ENCODE data around the gene SYT2.
A peak's percentile ranks its signal among the peaks of the same experiment; 100 is the strongest.
"Not testable (repeated sequence)": the region's sequence is repeated elsewhere in the genome, so short reads cannot be mapped to it uniquely, and the experiment has no call there.

SYT2 gene

DNA sequence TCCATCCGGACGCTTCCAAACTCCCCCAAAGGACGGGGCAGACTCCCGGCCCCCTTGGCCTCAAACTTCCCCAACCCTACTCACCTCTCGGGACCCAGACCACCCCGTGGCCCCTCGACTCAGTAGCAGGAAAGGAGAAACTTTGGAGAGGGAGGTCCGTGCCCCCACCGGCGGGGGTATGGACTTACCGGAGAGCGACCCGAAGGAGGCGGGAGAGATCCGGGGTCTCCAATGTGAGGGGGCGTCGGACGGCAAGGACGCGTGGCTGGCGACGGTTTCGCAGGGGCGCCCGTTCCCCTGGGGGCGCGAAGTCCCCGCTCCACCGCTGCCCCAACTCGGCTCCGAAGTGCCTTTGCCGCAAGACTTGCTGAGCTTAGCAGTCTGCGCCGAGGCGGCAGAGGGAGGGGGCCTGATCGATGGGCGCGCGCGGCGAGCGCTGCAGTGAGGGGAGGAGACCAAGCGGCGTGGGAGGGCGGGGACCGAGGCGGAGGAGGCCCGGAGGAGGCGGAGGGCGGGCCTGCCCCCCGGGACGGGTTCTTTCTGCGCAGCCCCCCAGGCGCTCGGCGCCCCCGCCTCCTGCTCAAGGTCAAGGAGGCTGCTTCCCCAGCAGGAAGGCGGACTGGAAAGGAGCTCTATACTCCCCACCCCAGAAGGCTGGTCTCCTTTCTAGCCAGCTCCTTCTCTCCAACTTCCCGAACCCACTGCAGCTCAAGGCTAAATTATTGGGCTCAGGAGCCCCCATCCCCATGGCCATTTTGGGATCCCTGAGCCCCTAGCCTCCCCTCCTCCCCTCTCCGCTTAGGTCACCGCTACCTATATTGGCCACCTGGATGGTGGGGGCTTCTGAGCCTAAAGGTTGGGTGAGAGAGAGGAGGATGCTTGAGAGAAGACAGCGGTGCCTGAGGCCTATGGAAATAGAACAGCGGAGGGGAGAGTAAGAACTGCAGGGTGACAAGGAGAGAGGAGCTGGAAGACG is at the start of gene SYT2:
Gene SYT2 (minus strand): TSS at position 385 of the 976 bp plus-strand sequence. CDS start 104,682 bp downstream, outside the sequence.
- Histone ChIP-seq H3K36me3 (ENCODE audit: control insufficient read depth, insufficient read depth, low read length) (no peaks in the 10 kb centered on the region), H3K4me3 (ENCODE audit: low read length) (no peak within 1 kb of the TSS), H3K9ac (ENCODE audit: low read length) (peak within 1 kb of the TSS; percentile 22), H3K9me3 (ENCODE audit: control insufficient read depth, low read length) (no peaks in the 10 kb centered on the region), H3K4me1 (ENCODE audit: control insufficient read depth, insufficient read depth, low read length) (peaks cover 24% of the 10 kb centered on the region), H3K27me3 (ENCODE audit: control insufficient read depth, insufficient read depth, low read length) (peaks cover 53% of the 10 kb centered on the region)

DNA sequence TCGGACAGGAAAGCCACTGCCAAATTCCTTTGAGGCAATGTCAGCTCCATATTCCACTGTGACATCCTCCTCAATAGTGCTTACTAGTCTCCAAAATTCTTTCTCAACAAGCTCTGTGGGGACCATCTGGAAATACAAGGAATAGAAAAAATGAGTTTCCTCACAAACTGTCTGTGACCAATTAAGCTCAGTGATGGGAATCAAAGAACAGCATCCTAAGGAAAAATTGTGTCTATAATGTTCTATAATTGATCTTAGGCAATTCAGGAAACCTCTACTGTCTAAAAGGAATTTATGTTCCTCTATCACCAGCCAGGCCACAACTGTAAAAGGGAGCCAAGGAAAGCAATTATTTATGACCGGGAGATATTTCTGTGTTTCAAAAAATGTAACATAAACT is 46.1 kb upstream of the SYT2 start:
- no peak overlapping the region for H3K4me3 ChIP-seq (ENCODE audit: low read length)
- H3K36me3 ChIP-seq (ENCODE audit: control insufficient read depth, insufficient read depth, low read length): no peaks in the 10 kb centered on the region
- no peaks in the 10 kb centered on the region for H3K9me3 ChIP-seq (ENCODE audit: control insufficient read depth, low read length)
- H3K9ac ChIP-seq (ENCODE audit: low read length): no peak overlapping the region
- H3K27me3 ChIP-seq (ENCODE audit: control insufficient read depth, insufficient read depth, low read length): no peaks in the 10 kb centered on the region
- no peaks in the 10 kb centered on the region for H3K4me1 ChIP-seq (ENCODE audit: control insufficient read depth, insufficient read depth, low read length)

- H3K27me3 ChIP-seq (ENCODE audit: control insufficient read depth, insufficient read depth, low read length): no peaks in the 10 kb centered on the region
- no peaks in the 10 kb centered on the region for H3K36me3 ChIP-seq (ENCODE audit: control insufficient read depth, insufficient read depth, low read length)
- no peaks in the 10 kb centered on the region for H3K4me1 ChIP-seq (ENCODE audit: control insufficient read depth, insufficient read depth, low read length)
- H3K9me3 ChIP-seq (ENCODE audit: control insufficient read depth, low read length): no peaks in the 10 kb centered on the region
- no peak overlapping the region for H3K9ac ChIP-seq (ENCODE audit: low read length)
- no peak overlapping the region for H3K4me3 ChIP-seq (ENCODE audit: low read length)
Observed at GRCh38 chr1:202754293-202754692, 44.0 kb upstream of the SYT2 start.

GRCh38 chr1:202752774-202753173 is 42.5 kb upstream of the SYT2 start:
- H3K9ac ChIP-seq (ENCODE audit: low read length): no peak overlapping the region
- H3K4me1 ChIP-seq (ENCODE audit: control insufficient read depth, insufficient read depth, low read length): no peaks in the 10 kb centered on the region
- no peak overlapping the region for H3K4me3 ChIP-seq (ENCODE audit: low read length)
- H3K9me3 ChIP-seq (ENCODE audit: control insufficient read depth, low read length): no peaks in the 10 kb centered on the region
- H3K27me3 ChIP-seq (ENCODE audit: control insufficient read depth, insufficient read depth, low read length): no peaks in the 10 kb centered on the region
- no peaks in the 10 kb centered on the region for H3K36me3 ChIP-seq (ENCODE audit: control insufficient read depth, insufficient read depth, low read length)

- no peaks in the 10 kb centered on the region for H3K36me3 ChIP-seq (ENCODE audit: control insufficient read depth, insufficient read depth, low read length)
- no peak overlapping the region for H3K9ac ChIP-seq (ENCODE audit: low read length)
- no peaks in the 10 kb centered on the region for H3K4me1 ChIP-seq (ENCODE audit: control insufficient read depth, insufficient read depth, low read length)
- H3K9me3 ChIP-seq (ENCODE audit: control insufficient read depth, low read length): no peaks in the 10 kb centered on the region
- H3K4me3 ChIP-seq (ENCODE audit: low read length): no peak overlapping the region
- H3K27me3 ChIP-seq (ENCODE audit: control insufficient read depth, insufficient read depth, low read length): no peaks in the 10 kb centered on the region
Observed at GRCh38 chr1:202750761-202751160, 40.5 kb upstream of the SYT2 start.

DNA sequence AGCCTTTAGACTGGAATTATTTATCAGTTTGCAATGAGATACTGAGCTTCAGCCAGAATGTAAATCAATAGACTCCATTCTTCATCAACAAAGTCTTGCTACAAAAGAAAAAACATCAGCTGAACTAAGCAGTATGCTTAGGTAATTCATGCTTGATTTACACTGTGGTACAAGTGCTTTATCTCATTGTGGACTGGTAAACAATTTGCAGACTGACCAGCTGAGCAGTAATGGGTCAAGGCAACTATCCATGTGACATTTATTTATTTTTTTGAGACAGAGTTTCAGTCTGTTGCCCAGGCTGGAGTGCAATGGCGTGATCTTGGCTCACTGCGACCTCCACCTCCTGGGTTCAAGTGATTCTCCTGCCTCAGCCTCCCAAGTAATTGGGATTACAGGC is 39.8 kb upstream of the SYT2 start:
- no peaks in the 10 kb centered on the region for H3K4me1 ChIP-seq (ENCODE audit: control insufficient read depth, insufficient read depth, low read length)
- no peak overlapping the region for H3K4me3 ChIP-seq (ENCODE audit: low read length)
- H3K9ac ChIP-seq (ENCODE audit: low read length): no peak overlapping the region
- H3K9me3 ChIP-seq (ENCODE audit: control insufficient read depth, low read length): no peaks in the 10 kb centered on the region
- no peaks in the 10 kb centered on the region for H3K36me3 ChIP-seq (ENCODE audit: control insufficient read depth, insufficient read depth, low read length)
- no peaks in the 10 kb centered on the region for H3K27me3 ChIP-seq (ENCODE audit: control insufficient read depth, insufficient read depth, low read length)

DNA sequence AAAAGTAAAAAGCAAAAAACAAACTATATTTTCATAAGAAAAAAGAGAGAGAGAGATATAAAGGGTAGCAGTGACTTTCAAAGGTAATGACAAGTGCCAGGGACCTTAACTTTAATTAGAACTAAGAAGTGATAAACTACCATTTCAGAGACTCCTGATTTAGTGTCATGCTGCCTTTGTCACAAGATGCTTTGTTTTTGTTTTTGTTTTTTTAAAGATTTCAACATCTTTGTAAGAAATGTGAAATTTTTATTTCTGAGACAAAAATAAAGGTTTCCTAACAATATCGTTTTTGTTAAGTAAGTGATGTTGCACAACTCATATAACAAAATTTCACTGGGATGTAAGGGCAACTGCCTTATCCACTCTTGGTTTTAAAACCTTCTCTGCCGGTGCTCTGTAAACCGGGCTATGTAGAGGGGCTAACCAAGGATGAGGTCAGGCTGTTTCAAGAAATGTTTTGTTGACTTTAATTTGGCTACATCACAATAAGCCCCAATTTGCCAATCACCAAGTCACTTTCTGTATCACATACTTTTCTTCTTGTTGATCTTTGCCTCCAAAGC is 35.2 kb upstream of the SYT2 start:
- no peaks in the 10 kb centered on the region for H3K27me3 ChIP-seq (ENCODE audit: control insufficient read depth, insufficient read depth, low read length)
- H3K4me3 ChIP-seq (ENCODE audit: low read length): no peak overlapping the region
- H3K4me1 ChIP-seq (ENCODE audit: control insufficient read depth, insufficient read depth, low read length): no peaks in the 10 kb centered on the region
- no peak overlapping the region for H3K9ac ChIP-seq (ENCODE audit: low read length)
- peaks cover 7% of the 10 kb centered on the region for H3K36me3 ChIP-seq (ENCODE audit: control insufficient read depth, insufficient read depth, low read length)
- no peaks in the 10 kb centered on the region for H3K9me3 ChIP-seq (ENCODE audit: control insufficient read depth, low read length)

DNA sequence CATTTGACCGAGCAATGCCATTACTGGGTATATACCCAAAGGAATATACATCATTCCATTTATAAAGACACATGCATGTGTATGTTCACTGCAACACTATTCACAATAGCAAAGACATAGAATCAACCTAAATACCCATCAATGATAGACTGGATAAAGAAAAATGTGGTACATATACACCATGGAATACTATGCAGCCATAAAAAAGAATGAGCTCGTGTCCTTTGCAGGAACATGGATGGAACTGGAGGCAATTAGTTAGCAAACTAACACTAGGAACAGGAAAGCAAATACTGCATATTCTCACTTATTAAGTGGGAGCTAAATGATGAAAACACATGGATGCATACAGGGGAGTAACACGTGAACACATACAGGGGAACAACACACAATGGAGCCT is 34.5 kb upstream of the SYT2 start:
- H3K27me3 ChIP-seq (ENCODE audit: control insufficient read depth, insufficient read depth, low read length); H3K36me3 ChIP-seq (ENCODE audit: control insufficient read depth, insufficient read depth, low read length); H3K9me3 ChIP-seq (ENCODE audit: control insufficient read depth, low read length): not testable (repeated sequence)

GRCh38 chr1:202742496-202742895 is 32.2 kb upstream of the SYT2 start:
- no peaks in the 10 kb centered on the region for H3K9me3 ChIP-seq (ENCODE audit: control insufficient read depth, low read length)
- H3K9ac ChIP-seq (ENCODE audit: low read length): no peak overlapping the region
- no peak overlapping the region for H3K4me3 ChIP-seq (ENCODE audit: low read length)
- H3K27me3 ChIP-seq (ENCODE audit: control insufficient read depth, insufficient read depth, low read length): no peaks in the 10 kb centered on the region
- no peaks in the 10 kb centered on the region for H3K4me1 ChIP-seq (ENCODE audit: control insufficient read depth, insufficient read depth, low read length)
- peaks cover 7% of the 10 kb centered on the region for H3K36me3 ChIP-seq (ENCODE audit: control insufficient read depth, insufficient read depth, low read length)

More for the DNA sequence above, 34.5 kb upstream of the SYT2 start:
- not testable (repeated sequence) for H3K4me3 ChIP-seq (ENCODE audit: low read length); H3K9ac ChIP-seq (ENCODE audit: low read length); H3K4me1 ChIP-seq (ENCODE audit: control insufficient read depth, insufficient read depth, low read length)

DNA sequence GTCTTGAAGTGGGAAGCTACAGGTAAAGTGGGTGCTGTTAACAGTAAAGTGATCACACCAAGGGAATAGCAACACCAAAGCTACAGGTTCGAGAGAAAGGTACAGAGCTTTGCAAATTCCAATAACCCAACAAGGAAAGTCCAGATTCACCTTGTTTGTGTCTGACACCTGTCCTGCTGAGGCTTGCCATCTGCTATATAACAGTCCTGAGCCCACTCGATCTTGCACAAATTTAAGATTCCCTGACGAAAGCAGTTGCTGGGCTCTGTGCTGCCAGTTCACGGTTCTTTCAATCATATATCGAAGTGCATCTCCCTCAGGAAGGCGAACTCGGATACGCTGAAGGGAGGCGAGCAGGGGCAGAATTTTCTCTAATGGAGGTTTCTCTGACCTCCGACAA is 23.0 kb upstream of the SYT2 start:
- H3K4me3 ChIP-seq (ENCODE audit: low read length): no peak overlapping the region
- H3K9ac ChIP-seq (ENCODE audit: low read length): no peak overlapping the region
- peaks cover 26% of the 10 kb centered on the region for H3K36me3 ChIP-seq (ENCODE audit: control insufficient read depth, insufficient read depth, low read length)
- no peaks in the 10 kb centered on the region for H3K27me3 ChIP-seq (ENCODE audit: control insufficient read depth, insufficient read depth, low read length)
- H3K9me3 ChIP-seq (ENCODE audit: control insufficient read depth, low read length): no peaks in the 10 kb centered on the region
- no peaks in the 10 kb centered on the region for H3K4me1 ChIP-seq (ENCODE audit: control insufficient read depth, insufficient read depth, low read length)

DNA sequence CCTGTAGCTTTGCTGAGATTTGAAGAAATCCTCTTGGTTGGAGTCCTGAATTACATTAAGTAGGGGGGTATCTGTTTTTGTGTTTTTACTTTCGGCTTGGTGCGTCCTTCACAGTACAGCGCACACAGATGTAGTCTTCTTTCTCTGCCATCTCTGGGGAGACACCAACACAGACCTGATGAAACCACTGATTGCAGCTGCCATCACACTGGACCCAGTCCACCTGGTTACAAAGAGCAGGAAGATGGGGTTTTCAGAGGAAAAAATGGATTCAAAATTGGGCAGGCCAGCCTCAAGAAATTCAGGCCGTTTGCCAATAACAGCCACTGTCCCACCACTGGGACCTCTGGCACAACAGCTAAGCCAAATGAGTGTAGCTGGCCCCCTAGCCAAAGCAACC is 18.7 kb upstream of the SYT2 start:
- no peak overlapping the region for H3K9ac ChIP-seq (ENCODE audit: low read length)
- H3K27me3 ChIP-seq (ENCODE audit: control insufficient read depth, insufficient read depth, low read length): no peaks in the 10 kb centered on the region
- no peak overlapping the region for H3K4me3 ChIP-seq (ENCODE audit: low read length)
- no peaks in the 10 kb centered on the region for H3K9me3 ChIP-seq (ENCODE audit: control insufficient read depth, low read length)
- H3K36me3 ChIP-seq (ENCODE audit: control insufficient read depth, insufficient read depth, low read length): peaks cover 29% of the 10 kb centered on the region
- no peaks in the 10 kb centered on the region for H3K4me1 ChIP-seq (ENCODE audit: control insufficient read depth, insufficient read depth, low read length)

DNA sequence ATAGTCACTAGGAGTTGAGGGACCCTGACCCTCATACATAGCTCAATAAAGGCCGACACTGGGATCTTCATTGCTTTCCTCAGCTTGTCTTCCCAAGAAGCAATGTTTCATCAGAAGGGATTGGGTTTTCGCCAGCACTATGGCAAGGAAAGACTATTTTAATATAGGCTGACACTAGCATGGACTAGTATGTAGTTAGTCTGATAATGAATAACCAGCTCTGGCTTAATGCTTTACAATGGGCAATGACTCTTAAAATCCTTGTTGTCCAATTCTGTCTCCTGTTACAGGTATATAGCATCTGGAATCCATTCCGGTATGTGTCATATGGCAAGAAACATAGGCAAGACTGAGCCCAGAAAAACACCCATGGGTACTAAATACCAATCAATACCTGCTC is 15.3 kb upstream of the SYT2 start:
- H3K4me3 ChIP-seq (ENCODE audit: low read length): no peak overlapping the region
- no peaks in the 10 kb centered on the region for H3K9me3 ChIP-seq (ENCODE audit: control insufficient read depth, low read length)
- peaks cover 17% of the 10 kb centered on the region for H3K36me3 ChIP-seq (ENCODE audit: control insufficient read depth, insufficient read depth, low read length)

More for the DNA sequence above, 15.3 kb upstream of the SYT2 start:
- no peaks in the 10 kb centered on the region for H3K4me1 ChIP-seq (ENCODE audit: control insufficient read depth, insufficient read depth, low read length)
- H3K9ac ChIP-seq (ENCODE audit: low read length): no peak overlapping the region
- H3K27me3 ChIP-seq (ENCODE audit: control insufficient read depth, insufficient read depth, low read length): no peaks in the 10 kb centered on the region
